Lung (tissue), 12 donors: ENCODE results near the gene TRMT10C. TPM values are rescaled to one million over a fixed set of nuclear protein-coding genes. Genes with fewer than 3 reads are reported as not detected.
A peak's percentile ranks its signal among the peaks of the same experiment; 100 is the strongest.

Source experiments
- ATAC-seq: fragments of 200-7000 bp; cut with Tn5 transposase; one replicate; pipeline ENCODE4 v1.9.1; 2020; ENCODE audit warnings: moderate number of reproducible peaks; ENCODE audit not compliant: insufficient read depth, low FRiP score
- DNase-seq, 3 donors: peaks; one replicate each; pipeline ENCODE4 v3.0.0-alpha.2; 2013 to 2017
- H3K27ac ChIP-seq, 2 donors: one replicate each; pipeline ENCODE4 v1.5.1; 2013; ENCODE audit warnings: mild to moderate bottlenecking in 2 of 2, moderate library complexity in 2 of 2, control low read depth in 1 of 2, inconsistent platforms in 1 of 2, low read depth in 1 of 2, low read length in 1 of 2
- H3K27me3 ChIP-seq, 3 donors: one replicate each; pipeline ENCODE4 v1.5.1; 2013; ENCODE audit warnings: low read length in 2 of 3; ENCODE audit not compliant: control insufficient read depth in 3 of 3, insufficient read depth in 3 of 3
- H3K36me3 ChIP-seq, 4 donors: one replicate each; pipeline ENCODE4 v1.5.1; 2013; ENCODE audit warnings: low read length in 4 of 4, mild to moderate bottlenecking in 1 of 4, moderate library complexity in 1 of 4; ENCODE audit not compliant: control insufficient read depth in 4 of 4, insufficient read depth in 4 of 4
- H3K4me1 ChIP-seq, 5 donors: one replicate each; pipeline ENCODE4 v1.5.1; 2013; ENCODE audit warnings: low read length in 5 of 5, mild to moderate bottlenecking in 2 of 5, moderate library complexity in 1 of 5; ENCODE audit not compliant: control insufficient read depth in 5 of 5, insufficient read depth in 5 of 5
- H3K4me3 ChIP-seq: one replicate; pipeline ENCODE4 v1.5.1; 2013; ENCODE audit warnings: mild to moderate bottlenecking, control low read depth, moderate library complexity
- H3K9ac ChIP-seq, 2 donors: one replicate each; pipeline ENCODE4 v1.5.1; 2013; ENCODE audit warnings: low read length in 2 of 2, control low read depth in 1 of 2; ENCODE audit not compliant: insufficient read depth in 1 of 2
- H3K9me3 ChIP-seq, 4 donors: one replicate each; pipeline ENCODE4 v1.5.1; 2013; ENCODE audit warnings: low read length in 3 of 4, mild to moderate bottlenecking in 1 of 4, moderate library complexity in 1 of 4; ENCODE audit not compliant: control insufficient read depth in 4 of 4, insufficient read depth in 3 of 4
- CTCF ChIP-seq: IDR thresholded peaks from 2 replicates; pipeline ENCODE4 v1.5.1; 2012; ENCODE audit warnings: mild to moderate bottlenecking; ENCODE audit errors: control extremely low read depth, extremely low read depth
- WGBS, 2 donors: extraction: QIAGEN DNeasy Blood & Tissue Kit; methylation state at CpG; one replicate each; pipeline ENCODE4 v1.1.7; 2013; 5-methylcytosine and 5-hydroxymethylcytosine counted together
- polyA plus RNA-seq, 2 donors: library from polyadenylated mRNA; stranded (reverse); fragments of 200-250 nt; gene quantifications; one replicate each; pipeline ENCODE4 v1.2.1, GENCODE V29; 2013
- total RNA-seq, 2 donors: library from RNA; depleted of rRNA in 1 of 2; stranded (reverse); fragments of >200 nt in 1 of 2; gene quantifications; one replicate each; pipeline ENCODE4 v1.2.1, GENCODE V29; 2014 to 2021
- donor health status: control.
- donor health status: control.
- donor health status: Bipolar disorder and iron deficiency.
- donor health status: healthy.
- donor health status: DM: yes; HTN: yes; CAD: no.

TRMT10C gene
- total and polyA plus RNA-seq, 4 donors = 13.9 to 17.0 (median 15.6) TPM

- Histone ChIP-seq H3K9me3 (no peaks in the 10 kb centered on the region), H3K36me3 (peaks cover 0 to 10% (median 5%) of the 10 kb centered on the region in 4 donors), H3K4me3 (peak within 1 kb of the TSS; percentile 94), H3K4me1 (peaks cover 0 to 18% (median 7%) of the 10 kb centered on the region in 5 donors), H3K27ac (peak within 1 kb of the TSS; percentile 95 to 100), H3K9ac (peak within 1 kb of the TSS; percentile 96 to 99), H3K27me3 (no peaks in the 10 kb centered on the region)
- peak; percentile 99 to 100 (median 100) for DNase-seq
- TF ChIP-seq CTCF = peak; percentile 84
- 1 to 2% methylated on average over 47 of the region's 47 CpGs for WGBS, 2 donors
- ATAC-seq = peak; percentile 98
Observed at GRCh38 chr3:101573449-101574387, 12.1 kb downstream of the TRMT10C start, which contains the start of gene PCNP. PCNP (plus strand) TSS chr3:101574180; CDS start chr3:101574216, 36 bp downstream.

- no peak for TF ChIP-seq CTCF
- no peaks in the 10 kb centered on the region for H3K9me3 ChIP-seq
- H3K27ac ChIP-seq = peak overlapping the region; percentile 95 to 100
- H3K27me3 ChIP-seq = no peaks in the 10 kb centered on the region
- 1% methylated on average over 39 to 41 of the region's 41 CpGs for WGBS, 2 donors
- H3K4me3 ChIP-seq = peak overlapping the region; percentile 94
- H3K36me3 ChIP-seq = peaks cover under 1 to 12% (median 7%) of the 10 kb centered on the region in 4 donors
- H3K9ac ChIP-seq = peak overlapping the region; percentile 96 to 99
- ATAC-seq (peak; percentile 65), DNase-seq (peak; percentile 75 to 83 (median 83))
- H3K4me1 ChIP-seq = peaks cover 0 to 23% (median 7%) of the 10 kb centered on the region in 5 donors
Observed at GRCh38 chr3:101574388-101575112, 12.9 kb downstream of the TRMT10C start.

DNA sequence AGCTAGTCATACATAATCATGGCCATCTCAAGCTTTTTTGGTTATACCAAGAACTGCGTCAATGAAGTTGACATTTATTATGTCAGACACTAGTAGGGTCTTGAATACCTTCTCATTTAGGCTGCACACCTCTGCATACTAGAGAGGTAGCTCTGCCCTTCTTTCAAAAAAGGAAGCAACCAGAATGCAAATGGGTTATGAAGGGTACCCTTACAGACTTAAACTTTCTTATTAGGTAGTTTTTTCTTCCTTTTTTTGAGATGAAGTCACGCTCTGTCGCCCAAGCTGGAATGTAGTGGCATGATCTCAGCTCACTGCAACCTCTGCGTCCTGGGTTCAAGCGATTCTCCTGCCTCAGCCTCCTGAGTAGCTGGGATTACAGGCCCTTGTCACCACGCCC is 15.6 kb downstream of the TRMT10C start:
- Histone ChIP-seq H3K27me3 (no peaks in the 10 kb centered on the region), H3K27ac (no peak overlapping the region), H3K4me1 (peaks cover 2 to 23% (median 10%) of the 10 kb centered on the region in 5 donors), H3K36me3 (peaks cover 3 to 17% (median 9%) of the 10 kb centered on the region in 4 donors), H3K9ac (no peak overlapping the region), H3K4me3 (no peak overlapping the region), H3K9me3 (no peaks in the 10 kb centered on the region)
- DNase-seq (no peak), ATAC-seq (no peak)
- no peak for TF ChIP-seq CTCF
- 91 to 98% methylated on average over 6 of the region's 6 CpGs for WGBS, 2 donors
